Colonic mucosa (tissue), 4 donors: ENCODE measurements around the gene B4GALT2. TPM values are rescaled to one million over a fixed set of nuclear protein-coding genes. Genes with fewer than 3 reads are reported as not detected.

ENCODE experiments used
- DNase-seq: peaks from one replicate; pipeline ENCODE4 v3.0.0-alpha.2; 2020
- H3K27ac ChIP-seq: fragments of 200-600 bp; one replicate; pipeline ENCODE4 v1.8.0; 2021
- H3K27me3 ChIP-seq: fragments of 200-600 bp; one replicate; pipeline ENCODE4 v1.8.0; 2021
- H3K36me3 ChIP-seq: fragments of 200-600 bp; one replicate; pipeline ENCODE4 v1.8.0; 2021
- H3K4me1 ChIP-seq: fragments of 200-600 bp; one replicate; pipeline ENCODE4 v1.8.0; 2021; ENCODE audit warnings: mild to moderate bottlenecking
- H3K4me3 ChIP-seq: fragments of 200-600 bp; one replicate; pipeline ENCODE4 v1.8.0; 2021
- H3K9ac ChIP-seq, 2 donors: one replicate each; pipeline ENCODE4 v1.7.0; 2013; ENCODE audit warnings: control low read depth in 2 of 2, low read depth in 2 of 2, low read length in 2 of 2
- H3K9me3 ChIP-seq: fragments of 200-600 bp; one replicate; pipeline ENCODE4 v1.8.0; 2021
- CTCF ChIP-seq: fragments of 200-600 bp; IDR thresholded peaks from one replicate; pipeline ENCODE4 v1.8.0; 2022; ENCODE audit warnings: antibody characterized with exemption, mild to moderate bottlenecking
- intact Hi-C: fragments of 100-400 bp; cut with DNase I; formaldehyde crosslinking; loops from one replicate; pipeline ENCODE4 v1.14.1; 2022
- total RNA-seq, 2 donors: library from RNA; stranded (reverse); fragmentation: NEBNext Ultra II Directional in 1 of 2; extraction: Animal tissue kit (Norgen Biotek cat#: 25700) in 1 of 2; gene quantifications; one replicate each; pipeline ENCODE4 v1.2.1, GENCODE V29; 2021
- donor health status: healthy.
- donor health status: DM: no; HTN: no; CAD: no.
- donor health status: DM: no; HTN: no; CAD: no.

B4GALT2 gene
- total RNA-seq, 2 donors from 2014 or later = 26.6 to 38.5 TPM

- intact Hi-C loops = loop anchor here (2.0 to 10.0 kb wide), 2 partner anchors 30 to 272 kb away; no protein-coding TSS in a partner anchor
- Histone ChIP-seq H3K9me3 (no peaks in the 10 kb centered on the region), H3K27me3 (no peaks in the 10 kb centered on the region), H3K36me3 (no peaks in the 10 kb centered on the region), H3K9ac (no peak overlapping the region), H3K27ac (no peak overlapping the region), H3K4me1 (peaks cover 5% of the 10 kb centered on the region), H3K4me3 (no peak overlapping the region)
- DNase-seq = peak; percentile 85
- peak; percentile 83 for TF ChIP-seq CTCF
Observed at GRCh38 chr1:44036409-44037139, 57.6 kb downstream of the B4GALT2 start.

GRCh38 chr1:44037154-44037553, 58.1 kb downstream of the B4GALT2 start:
- no peaks in the 10 kb centered on the region for H3K9me3 ChIP-seq
- H3K4me3 ChIP-seq = no peak overlapping the region
- H3K27ac ChIP-seq = no peak overlapping the region
- no peak for DNase-seq
- TF ChIP-seq CTCF = no peak
- H3K36me3 ChIP-seq = no peaks in the 10 kb centered on the region
- intact Hi-C loops = loop anchor here (2.0 to 10.0 kb wide), 2 partner anchors 30 to 272 kb away; no protein-coding TSS in a partner anchor
- no peak overlapping the region for H3K9ac ChIP-seq
- H3K27me3 ChIP-seq = no peaks in the 10 kb centered on the region
- no peaks in the 10 kb centered on the region for H3K4me1 ChIP-seq

GRCh38 chr1:44038876-44039657, 60.1 kb downstream of the B4GALT2 start:
- H3K36me3 ChIP-seq = no peaks in the 10 kb centered on the region
- H3K27ac ChIP-seq = no peak overlapping the region
- no peak overlapping the region for H3K9ac ChIP-seq
- no peaks in the 10 kb centered on the region for H3K4me1 ChIP-seq
- no peak for DNase-seq
- TF ChIP-seq CTCF = no peak
- H3K4me3 ChIP-seq = no peak overlapping the region
- no peaks in the 10 kb centered on the region for H3K27me3 ChIP-seq
- no peaks in the 10 kb centered on the region for H3K9me3 ChIP-seq
- intact Hi-C loops = loop anchor here (10.0 kb wide), 1 partner anchor 274 kb away; no protein-coding TSS in a partner anchor

- Histone ChIP-seq H3K27me3 (no peaks in the 10 kb centered on the region), H3K36me3 (no peaks in the 10 kb centered on the region), H3K4me3 (no peak overlapping the region), H3K9ac (no peak overlapping the region), H3K9me3 (no peaks in the 10 kb centered on the region), H3K4me1 (no peaks in the 10 kb centered on the region), H3K27ac (no peak overlapping the region)
- DNase-seq = no peak
- intact Hi-C loops = loop anchor here (10.0 kb wide), 1 partner anchor 106 kb away; the partner anchor contains the start of gene ARTN
- TF ChIP-seq CTCF = no peak
Observed at GRCh38 chr1:44040418-44040817, 61.4 kb downstream of the B4GALT2 start.

Other genes with a start within 250 kb of the B4GALT2 start
- gene ARTN, start 45.4 kb upstream of the B4GALT2 start, total RNA-seq = 1 to 10 TPM; 5.1 to 8.3 TPM
- 10 to 100 TPM; 17.3 to 27.9 TPM for gene IPO13, start 32.3 kb upstream of the B4GALT2 start, total RNA-seq
- 10 to 100 TPM; 11.5 to 43.1 TPM for gene DPH2, start 9.2 kb upstream of the B4GALT2 start, total RNA-seq
- gene ATP6V0B, start 4.2 kb upstream of the B4GALT2 start, total RNA-seq = 100 to 1,000 TPM; 183 to 270 TPM
- 10 to 100 TPM; 20.3 to 24.6 TPM for gene CCDC24, start 12.4 kb downstream of the B4GALT2 start, total RNA-seq
- 10 to 100 TPM; 21.7 to 26.1 TPM for gene SLC6A9, start 52.3 kb downstream of the B4GALT2 start, total RNA-seq
- gene KLF17, start 139.6 kb downstream of the B4GALT2 start, total RNA-seq = not detected
- not detected for gene KLF18, start 162.4 kb downstream of the B4GALT2 start, total RNA-seq
- 10 to 100 TPM; 30.6 to 51.5 TPM for gene DMAP1, start 234.3 kb downstream of the B4GALT2 start, total RNA-seq